ENCODE data around the gene MTRR.

GRCh38 chr5:7904170-7904569, 35.2 kb downstream of the MTRR start:
- TF ChIP-seq CTCF (IDR thresholded peaks at IDR 0.05), result no peak
- TF ChIP-seq ZFX (IDR thresholded peaks at IDR 0.05; ENCODE audit: borderline replicate concordance), result no peak
